ENCODE results near the gene AFF3.

DNA sequence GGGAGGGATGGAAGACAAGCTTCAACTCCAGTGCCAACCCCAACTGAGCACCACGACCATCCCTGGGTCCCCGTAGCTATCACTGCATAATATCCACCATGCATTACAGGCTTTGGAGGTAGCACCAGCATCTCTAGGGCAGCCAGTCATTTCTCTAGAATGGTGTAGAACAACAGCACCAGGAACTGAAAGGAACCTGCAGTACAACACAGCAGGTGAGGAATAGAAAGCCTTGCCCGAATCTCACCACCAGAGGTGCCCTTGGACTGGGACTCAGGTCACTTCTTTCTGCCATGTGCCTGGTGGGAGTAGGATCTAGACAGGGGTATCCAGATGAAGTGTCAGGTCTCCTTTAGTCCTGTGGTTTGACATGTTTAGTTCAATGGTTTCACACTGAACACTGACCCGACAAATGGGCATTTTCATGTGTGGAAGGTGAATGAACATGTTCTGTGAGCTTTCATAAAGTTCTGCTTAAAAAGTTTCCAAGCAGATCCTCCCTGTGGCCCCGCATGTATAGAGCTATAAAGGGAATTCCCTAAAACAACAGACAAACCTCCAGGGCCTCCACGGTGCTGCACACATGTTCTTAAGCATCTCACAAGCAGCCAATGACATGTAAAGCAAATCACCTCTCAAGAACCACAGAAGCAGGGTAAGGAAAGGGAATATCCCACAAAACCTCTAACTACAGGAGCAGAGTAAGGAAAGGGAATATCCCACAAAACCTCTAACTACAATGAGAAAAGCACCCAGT lies 208.3 kb downstream of the AFF3 start:
- TF ChIP-seq, protein P1, sequence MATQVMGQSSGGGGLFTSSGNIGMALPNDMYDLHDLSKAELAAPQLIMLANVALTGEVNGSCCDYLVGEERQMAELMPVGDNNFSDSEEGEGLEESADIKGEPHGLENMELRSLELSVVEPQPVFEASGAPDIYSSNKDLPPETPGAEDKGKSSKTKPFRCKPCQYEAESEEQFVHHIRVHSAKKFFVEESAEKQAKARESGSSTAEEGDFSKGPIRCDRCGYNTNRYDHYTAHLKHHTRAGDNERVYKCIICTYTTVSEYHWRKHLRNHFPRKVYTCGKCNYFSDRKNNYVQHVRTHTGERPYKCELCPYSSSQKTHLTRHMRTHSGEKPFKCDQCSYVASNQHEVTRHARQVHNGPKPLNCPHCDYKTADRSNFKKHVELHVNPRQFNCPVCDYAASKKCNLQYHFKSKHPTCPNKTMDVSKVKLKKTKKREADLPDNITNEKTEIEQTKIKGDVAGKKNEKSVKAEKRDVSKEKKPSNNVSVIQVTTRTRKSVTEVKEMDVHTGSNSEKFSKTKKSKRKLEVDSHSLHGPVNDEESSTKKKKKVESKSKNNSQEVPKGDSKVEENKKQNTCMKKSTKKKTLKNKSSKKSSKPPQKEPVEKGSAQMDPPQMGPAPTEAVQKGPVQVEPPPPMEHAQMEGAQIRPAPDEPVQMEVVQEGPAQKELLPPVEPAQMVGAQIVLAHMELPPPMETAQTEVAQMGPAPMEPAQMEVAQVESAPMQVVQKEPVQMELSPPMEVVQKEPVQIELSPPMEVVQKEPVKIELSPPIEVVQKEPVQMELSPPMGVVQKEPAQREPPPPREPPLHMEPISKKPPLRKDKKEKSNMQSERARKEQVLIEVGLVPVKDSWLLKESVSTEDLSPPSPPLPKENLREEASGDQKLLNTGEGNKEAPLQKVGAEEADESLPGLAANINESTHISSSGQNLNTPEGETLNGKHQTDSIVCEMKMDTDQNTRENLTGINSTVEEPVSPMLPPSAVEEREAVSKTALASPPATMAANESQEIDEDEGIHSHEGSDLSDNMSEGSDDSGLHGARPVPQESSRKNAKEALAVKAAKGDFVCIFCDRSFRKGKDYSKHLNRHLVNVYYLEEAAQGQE (IDR thresholded peaks at IDR 0.05; ENCODE audit: low read depth), result no peak
- TF ChIP-seq CEBPB (IDR thresholded peaks at IDR 0.05), result no peak
- TF ChIP-seq, protein P2, sequence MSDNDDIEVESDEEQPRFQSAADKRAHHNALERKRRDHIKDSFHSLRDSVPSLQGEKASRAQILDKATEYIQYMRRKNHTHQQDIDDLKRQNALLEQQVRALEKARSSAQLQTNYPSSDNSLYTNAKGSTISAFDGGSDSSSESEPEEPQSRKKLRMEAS (IDR thresholded peaks at IDR 0.05), result no peak
- TF ChIP-seq TAF1 (IDR thresholded peaks at IDR 0.05; ENCODE audit: low read depth), result no peak
- TF ChIP-seq FOXM1 (IDR thresholded peaks at IDR 0.05; ENCODE audit: borderline replicate concordance, low read depth), result no peak
- no peak for TF ChIP-seq EP300 (IDR thresholded peaks at IDR 0.05; ENCODE audit: borderline replicate concordance)
- TF ChIP-seq TCF12 (IDR thresholded peaks at IDR 0.05; ENCODE audit: low read depth), result no peak
- peak; percentile 6; the same call in 1 of the 2 replicates for TF ChIP-seq RAD21 (IDR thresholded peaks at IDR 0.05; ENCODE audit: low read depth)
- TF ChIP-seq, protein P3, sequence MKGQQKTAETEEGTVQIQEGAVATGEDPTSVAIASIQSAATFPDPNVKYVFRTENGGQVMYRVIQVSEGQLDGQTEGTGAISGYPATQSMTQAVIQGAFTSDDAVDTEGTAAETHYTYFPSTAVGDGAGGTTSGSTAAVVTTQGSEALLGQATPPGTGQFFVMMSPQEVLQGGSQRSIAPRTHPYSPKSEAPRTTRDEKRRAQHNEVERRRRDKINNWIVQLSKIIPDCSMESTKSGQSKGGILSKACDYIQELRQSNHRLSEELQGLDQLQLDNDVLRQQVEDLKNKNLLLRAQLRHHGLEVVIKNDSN (IDR thresholded peaks at IDR 0.05), result no peak
- TF ChIP-seq EGR1 (IDR thresholded peaks at IDR 0.05), result no peak
- no peak for TF ChIP-seq YY1 (IDR thresholded peaks at IDR 0.05; ENCODE audit: low read depth)

Data from Ishikawa (cell line).